Renal cortical epithelial cell (primary cell): ENCODE measurements around the gene STX4. TPM values are rescaled to one million over a fixed set of nuclear protein-coding genes. Genes with fewer than 3 reads are reported as not detected.

ENCODE experiments used
- DNase-seq: peaks from one replicate; pipeline ENCODE4 v3.0.0-alpha.2; 2011; ENCODE audit warnings: low read depth
- total RNA-seq: library from RNA; depleted of rRNA; stranded (reverse); fragments of >200 nt; gene quantifications from 2 replicates; pipeline ENCODE4 v1.2.3, GENCODE V29; 2014

The STX4 gene
- total RNA-seq, 1 donor from 2014 or later, result 35.0 TPM

- no peak for DNase-seq
Observed at GRCh38 chr16:31020536-31020935, 12.8 kb upstream of the STX4 start.

- DNase-seq, result no peak
Observed at GRCh38 chr16:31022544-31023251, 10.7 kb upstream of the STX4 start.

- DNase-seq, result no peak
Observed at GRCh38 chr16:31023252-31023602, 10.1 kb upstream of the STX4 start.

- DNase-seq, result no peak
Observed at GRCh38 chr16:31023627-31024226, 9.6 kb upstream of the STX4 start.

GRCh38 chr16:31025339-31025738, 8.0 kb upstream of the STX4 start:
- no peak for DNase-seq

- DNase-seq, result no peak
Observed at GRCh38 chr16:31029272-31029671, 4.1 kb upstream of the STX4 start.

GRCh38 chr16:31031276-31031675, 2.1 kb upstream of the STX4 start:
- DNase-seq, result no peak

GRCh38 chr16:31033709-31034492, 543 bp downstream of the STX4 start:
- DNase-seq, result peak; percentile 70

- DNase-seq, result no peak
Observed at GRCh38 chr16:31036691-31037090, 3.3 kb downstream of the STX4 start.

- no peak for DNase-seq
Observed at GRCh38 chr16:31038993-31039392, 5.6 kb downstream of the STX4 start.

GRCh38 chr16:31042866-31043265, 9.5 kb downstream of the STX4 start:
- DNase-seq, result no peak

GRCh38 chr16:31043352-31043751, 10.0 kb downstream of the STX4 start:
- no peak for DNase-seq

- DNase-seq, result no peak
Observed at GRCh38 chr16:31043898-31044481, 10.6 kb downstream of the STX4 start.

GRCh38 chr16:31050280-31051030, 17.1 kb downstream of the STX4 start:
- no peak for DNase-seq

GRCh38 chr16:31052114-31052513, 18.8 kb downstream of the STX4 start:
- DNase-seq, result peak; percentile 91

- DNase-seq, result no peak
Observed at GRCh38 chr16:31055613-31056012, 22.3 kb downstream of the STX4 start.

GRCh38 chr16:31061126-31061812, 27.9 kb downstream of the STX4 start:
- DNase-seq, result no peak

GRCh38 chr16:31061813-31062440, 28.6 kb downstream of the STX4 start:
- DNase-seq, result no peak

- DNase-seq, result no peak
Observed at GRCh38 chr16:31063495-31063842, 30.1 kb downstream of the STX4 start.

GRCh38 chr16:31063843-31064611, 30.7 kb downstream of the STX4 start:
- no peak for DNase-seq
